PC-3 (cell line): ENCODE results near the gene ANAPC10.

Source experiments
- CTCF ChIP-seq: fragments of 300-600 bp; sonication (generic); conservative IDR thresholded peaks from 2 replicates; pipeline ENCODE4 v1.5.1; 2017; ENCODE audit warnings: antibody characterized with exemption, low read depth, mild to moderate bottlenecking, low read length
- EZH2 ChIP-seq: fragments of 300-600 bp; sonication (generic); IDR thresholded peaks from one replicate; pipeline ENCODE4 v1.6.1; 2017; ENCODE audit warnings: antibody characterized with exemption, mild to moderate bottlenecking, low read length; ENCODE audit not compliant: unreplicated experiment

- TF ChIP-seq CTCF (no peak), EZH2 (no peak)
Measured at GRCh38 chr4:145044341-145044740, 53.7 kb downstream of the ANAPC10 start.
